ENCODE results near the gene IL1RAPL2. TPM values are rescaled to one million over a fixed set of nuclear protein-coding genes. Genes with fewer than 3 reads are reported as not detected.

The IL1RAPL2 gene
- total RNA-seq, 1 donor from 2014 or later = not detected

DNA sequence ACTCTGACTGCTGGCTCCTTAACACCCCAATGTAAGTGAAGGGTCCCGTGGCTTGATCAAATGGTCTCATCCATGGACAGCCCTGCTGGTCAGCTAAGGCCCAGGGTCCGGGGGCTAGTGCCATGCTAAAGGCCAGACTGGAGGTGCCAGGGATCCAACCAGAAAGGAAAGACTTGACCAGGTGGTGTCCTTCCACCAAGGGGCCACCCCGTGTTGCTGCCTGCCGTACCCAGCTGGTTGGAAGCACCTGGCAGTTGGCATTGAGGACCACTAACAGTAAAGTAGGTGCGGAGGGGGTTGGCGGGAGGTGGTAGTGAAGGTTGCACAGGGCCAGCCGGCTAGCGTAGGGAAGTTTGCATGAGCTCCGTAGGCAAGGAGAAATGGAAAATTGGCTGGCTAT is 1.7 kb upstream of the IL1RAPL2 start:
- Mint-ChIP-seq H3K27me3 (ENCODE audit: low read depth) (peaks cover 18% of the 10 kb centered on the region), H3K4me3 (ENCODE audit: unreplicated experiment) (no peak overlapping the region)

DNA sequence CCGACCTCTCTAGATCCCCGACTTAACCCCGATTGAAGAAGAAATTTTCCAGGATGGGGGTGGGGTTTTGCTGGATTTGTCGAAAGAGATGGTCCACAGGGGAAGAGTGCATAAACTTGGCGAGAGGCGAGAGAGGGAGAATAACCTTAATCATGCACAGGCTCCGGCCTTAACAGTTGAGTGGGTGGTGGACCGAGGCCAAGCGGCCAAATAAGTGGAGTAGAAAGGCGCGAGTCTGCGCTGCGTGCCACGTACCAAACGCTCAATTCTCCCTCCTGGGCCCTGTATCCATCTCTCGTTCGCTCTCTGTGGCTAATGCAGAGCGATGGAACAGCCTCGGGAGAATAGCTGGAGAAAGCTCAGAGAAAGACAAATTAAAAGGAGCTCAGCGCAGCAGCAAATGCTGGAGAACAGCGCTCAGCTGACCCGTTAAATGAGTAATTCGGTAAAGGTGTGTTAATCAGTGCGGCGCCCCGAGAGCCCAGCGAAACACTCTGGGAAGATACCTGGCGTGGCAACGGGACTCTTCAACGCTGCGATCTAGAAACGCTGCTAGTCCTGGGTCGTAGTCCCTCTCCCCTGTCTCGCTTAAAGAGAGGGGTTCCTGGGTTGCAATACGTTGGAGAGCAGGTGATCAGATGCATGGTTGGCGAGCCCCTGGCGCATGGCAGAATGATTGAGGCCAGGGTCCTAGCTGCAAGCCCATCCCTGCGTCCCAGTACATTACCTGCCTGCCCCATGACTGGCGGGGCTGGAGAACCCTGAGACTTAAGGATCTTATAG is 887 bp upstream of the IL1RAPL2 start:
- H3K27ac Mint-ChIP-seq (ENCODE audit: unreplicated experiment) = no peak overlapping the region
- H3K36me3 Mint-ChIP-seq (ENCODE audit: low read depth) = no peaks in the 10 kb centered on the region
- TF ChIP-seq, protein P1, sequence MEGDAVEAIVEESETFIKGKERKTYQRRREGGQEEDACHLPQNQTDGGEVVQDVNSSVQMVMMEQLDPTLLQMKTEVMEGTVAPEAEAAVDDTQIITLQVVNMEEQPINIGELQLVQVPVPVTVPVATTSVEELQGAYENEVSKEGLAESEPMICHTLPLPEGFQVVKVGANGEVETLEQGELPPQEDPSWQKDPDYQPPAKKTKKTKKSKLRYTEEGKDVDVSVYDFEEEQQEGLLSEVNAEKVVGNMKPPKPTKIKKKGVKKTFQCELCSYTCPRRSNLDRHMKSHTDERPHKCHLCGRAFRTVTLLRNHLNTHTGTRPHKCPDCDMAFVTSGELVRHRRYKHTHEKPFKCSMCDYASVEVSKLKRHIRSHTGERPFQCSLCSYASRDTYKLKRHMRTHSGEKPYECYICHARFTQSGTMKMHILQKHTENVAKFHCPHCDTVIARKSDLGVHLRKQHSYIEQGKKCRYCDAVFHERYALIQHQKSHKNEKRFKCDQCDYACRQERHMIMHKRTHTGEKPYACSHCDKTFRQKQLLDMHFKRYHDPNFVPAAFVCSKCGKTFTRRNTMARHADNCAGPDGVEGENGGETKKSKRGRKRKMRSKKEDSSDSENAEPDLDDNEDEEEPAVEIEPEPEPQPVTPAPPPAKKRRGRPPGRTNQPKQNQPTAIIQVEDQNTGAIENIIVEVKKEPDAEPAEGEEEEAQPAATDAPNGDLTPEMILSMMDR (IDR thresholded peaks at IDR 0.05) = no peak
- H3K9me3 Mint-ChIP-seq (ENCODE audit: low read depth) = peaks cover 15% of the 10 kb centered on the region
- no peak overlapping the region for H3K4me3 Mint-ChIP-seq (ENCODE audit: unreplicated experiment)
- peaks cover 23% of the 10 kb centered on the region for H3K27me3 Mint-ChIP-seq (ENCODE audit: low read depth)
- DNase-seq (ENCODE audit: low spot score) = peak; percentile 68
- H3K4me1 Mint-ChIP-seq (ENCODE audit: low read depth) = peaks cover 3% of the 10 kb centered on the region

More for the DNA sequence above, 1.7 kb upstream of the IL1RAPL2 start:
- peak; percentile 63 for DNase-seq (ENCODE audit: low spot score)
- H3K4me1 Mint-ChIP-seq (ENCODE audit: low read depth) = peaks cover 3% of the 10 kb centered on the region
- TF ChIP-seq, protein P1 (IDR thresholded peaks at IDR 0.05) = no peak
- peaks cover 15% of the 10 kb centered on the region for H3K9me3 Mint-ChIP-seq (ENCODE audit: low read depth)
- no peaks in the 10 kb centered on the region for H3K36me3 Mint-ChIP-seq (ENCODE audit: low read depth)
- no peak overlapping the region for H3K27ac Mint-ChIP-seq (ENCODE audit: unreplicated experiment)

DNA sequence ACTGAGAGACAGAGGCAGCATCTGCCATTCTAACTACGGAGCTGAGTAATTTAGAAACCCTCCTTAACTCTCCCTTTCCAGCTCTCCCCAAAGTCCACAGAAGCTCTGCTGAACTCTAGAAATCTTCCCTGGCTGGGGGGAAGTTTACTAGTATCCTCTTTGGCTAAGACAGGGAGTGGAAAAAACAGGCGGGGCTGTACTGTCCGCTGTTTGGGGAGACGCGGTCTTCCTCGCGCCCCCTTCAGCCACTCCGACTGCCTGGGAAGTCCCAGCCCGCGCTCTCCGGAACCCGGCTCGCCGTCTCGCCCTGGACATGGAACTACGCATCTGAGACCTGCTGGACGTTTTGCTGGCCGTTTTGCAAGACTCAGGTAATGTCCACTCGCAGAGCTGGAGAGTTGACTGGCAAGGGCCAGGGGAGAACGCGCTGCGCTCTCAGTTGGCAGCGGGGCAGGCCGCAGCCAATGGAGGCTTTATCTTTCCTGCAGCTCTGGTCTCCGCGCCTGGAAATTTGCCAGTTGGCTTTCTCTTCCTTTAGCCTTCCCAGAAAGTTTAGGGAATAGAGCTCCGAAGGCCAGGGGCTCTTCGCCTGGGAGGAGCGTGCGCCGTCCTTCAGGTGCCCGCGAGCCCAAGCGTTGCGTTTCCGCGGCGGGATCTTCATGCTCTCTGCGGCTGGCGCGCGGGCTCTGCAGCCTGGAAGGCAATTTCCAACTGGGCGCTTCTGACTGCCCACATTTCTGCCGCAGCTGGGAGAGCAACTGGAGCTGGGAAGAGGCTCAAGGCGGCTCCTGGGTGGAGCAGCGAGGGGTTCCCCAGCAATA is 892 bp downstream of the IL1RAPL2 start:
- Mint-ChIP-seq H3K27ac (ENCODE audit: unreplicated experiment) (no peak overlapping the region), H3K36me3 (ENCODE audit: low read depth) (no peaks in the 10 kb centered on the region), H3K27me3 (ENCODE audit: low read depth) (peaks cover 23% of the 10 kb centered on the region), H3K9me3 (ENCODE audit: low read depth) (peaks cover 11% of the 10 kb centered on the region), H3K4me1 (ENCODE audit: low read depth) (peaks cover 3% of the 10 kb centered on the region), H3K4me3 (ENCODE audit: unreplicated experiment) (peak overlapping the region; percentile 45)
- peak; percentile 68 for DNase-seq (ENCODE audit: low spot score)
- TF ChIP-seq, protein P1 (IDR thresholded peaks at IDR 0.05) = no peak

DNA sequence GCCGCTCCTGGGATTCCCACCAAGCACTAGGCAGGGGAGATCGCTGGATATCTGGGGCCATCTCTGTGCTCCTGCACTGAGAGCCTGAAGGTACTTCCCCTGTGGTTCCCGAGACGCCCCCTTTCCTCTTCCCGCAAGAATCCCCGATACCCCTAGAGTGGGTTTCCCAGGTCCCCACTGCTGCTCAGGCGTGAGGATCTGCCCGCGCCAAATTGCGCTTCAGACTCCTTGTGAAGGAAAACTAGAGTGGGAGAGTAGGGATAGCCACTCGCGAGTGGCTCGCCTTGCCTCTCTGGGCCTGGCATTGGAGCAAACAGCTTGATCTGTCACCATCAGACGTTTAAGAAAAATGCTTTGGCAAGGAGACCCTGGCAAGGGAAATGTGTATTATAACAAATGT is 1.5 kb downstream of the IL1RAPL2 start:
- peaks cover 23% of the 10 kb centered on the region for H3K27me3 Mint-ChIP-seq (ENCODE audit: low read depth)
- H3K4me3 Mint-ChIP-seq (ENCODE audit: unreplicated experiment) = no peak overlapping the region
- peaks cover 11% of the 10 kb centered on the region for H3K9me3 Mint-ChIP-seq (ENCODE audit: low read depth)
- TF ChIP-seq, protein P1 (IDR thresholded peaks at IDR 0.05) = no peak
- H3K36me3 Mint-ChIP-seq (ENCODE audit: low read depth) = no peaks in the 10 kb centered on the region
- DNase-seq (ENCODE audit: low spot score) = peak; percentile 54
- no peak overlapping the region for H3K27ac Mint-ChIP-seq (ENCODE audit: unreplicated experiment)
- peaks cover 3% of the 10 kb centered on the region for H3K4me1 Mint-ChIP-seq (ENCODE audit: low read depth)

DNA sequence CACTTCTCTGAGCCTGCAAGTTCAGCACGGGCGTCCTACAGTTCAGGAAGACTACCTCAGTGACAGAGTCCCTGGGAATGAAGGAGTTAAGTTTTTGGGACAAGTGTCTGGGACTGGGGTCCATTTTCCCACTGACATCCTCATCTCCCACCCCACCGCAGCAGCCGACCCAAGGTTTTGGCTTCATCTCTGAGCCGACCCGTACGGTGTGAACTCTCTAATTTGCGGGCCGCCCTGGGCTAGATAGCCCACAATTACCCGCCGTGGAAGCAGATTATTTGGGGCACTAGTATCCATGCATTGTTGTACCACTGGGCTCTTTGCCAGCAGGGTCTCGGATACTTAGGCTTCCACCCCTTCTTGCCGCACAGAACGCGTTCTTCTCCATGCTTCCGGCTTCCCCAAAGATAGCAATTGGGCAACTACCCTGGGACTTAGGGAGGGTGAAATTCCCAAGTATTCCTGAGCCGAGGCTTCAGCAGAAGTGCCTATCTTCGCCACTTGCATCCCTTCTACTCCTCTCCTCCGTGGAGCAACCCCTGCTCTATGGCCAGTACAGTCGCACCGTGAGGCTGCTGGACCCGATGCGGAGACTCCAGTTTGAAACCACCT is 2.4 kb downstream of the IL1RAPL2 start:
- H3K27me3 Mint-ChIP-seq (ENCODE audit: low read depth) = peaks cover 23% of the 10 kb centered on the region
- TF ChIP-seq, protein P1 (IDR thresholded peaks at IDR 0.05) = no peak

More for the DNA sequence above, 2.4 kb downstream of the IL1RAPL2 start:
- no peak overlapping the region for H3K27ac Mint-ChIP-seq (ENCODE audit: unreplicated experiment)
- H3K36me3 Mint-ChIP-seq (ENCODE audit: low read depth) = no peaks in the 10 kb centered on the region
- peaks cover 9% of the 10 kb centered on the region for H3K9me3 Mint-ChIP-seq (ENCODE audit: low read depth)
- no peak for DNase-seq (ENCODE audit: low spot score)
- no peak overlapping the region for H3K4me3 Mint-ChIP-seq (ENCODE audit: unreplicated experiment)
- H3K4me1 Mint-ChIP-seq (ENCODE audit: low read depth) = peaks cover 3% of the 10 kb centered on the region
